BLaER1 (cell line): ENCODE results near the gene ERBIN.

Experiments used
- H3K27ac ChIP-seq: shearing (Covaris generic); formaldehyde crosslinking; 2 replicates; pipeline ENCODE4 v1.8.1; 2022
- H3K27me3 ChIP-seq: shearing (Covaris generic); formaldehyde crosslinking; 2 replicates; pipeline ENCODE4 v1.8.1; 2022
- H3K36me3 ChIP-seq: shearing (Covaris generic); formaldehyde crosslinking; 2 replicates; pipeline ENCODE4 v1.8.1; 2022
- H3K4me1 ChIP-seq: shearing (Covaris generic); formaldehyde crosslinking; 2 replicates; pipeline ENCODE4 v1.8.1; 2022
- H3K4me2 ChIP-seq: shearing (Covaris generic); formaldehyde crosslinking; 2 replicates; pipeline ENCODE4 v1.8.1; 2022
- H3K4me3 ChIP-seq: shearing (Covaris generic); formaldehyde crosslinking; 2 replicates; pipeline ENCODE4 v1.8.1; 2022
- H3K9ac ChIP-seq: shearing (Covaris generic); formaldehyde crosslinking; 2 replicates; pipeline ENCODE4 v1.8.1; 2022
- H3K9me3 ChIP-seq: shearing (Covaris generic); formaldehyde crosslinking; 2 replicates; pipeline ENCODE4 v1.8.1; 2022
- H4K20me1 ChIP-seq: shearing (Covaris generic); formaldehyde crosslinking; 2 replicates; pipeline ENCODE4 v1.8.1; 2022
- Cebpa-rat ChIP-seq: shearing (Covaris generic); IDR thresholded peaks from 2 replicates; pipeline ENCODE4 v1.8.1; 2022

ERBIN gene

GRCh38 chr5:66080664-66081063 is 154.3 kb downstream of the ERBIN start:
- Histone ChIP-seq H3K9me3 (peaks cover 1% of the 10 kb centered on the region), H3K4me2 (no peak overlapping the region), H4K20me1 (no peaks in the 10 kb centered on the region), H3K27ac (no peak overlapping the region), H3K4me1 (no peaks in the 10 kb centered on the region), H3K27me3 (no peaks in the 10 kb centered on the region), H3K36me3 (peaks cover 50% of the 10 kb centered on the region), H3K4me3 (no peak overlapping the region), H3K9ac (no peak overlapping the region)
- TF ChIP-seq Cebpa-rat, result no peak

GRCh38 chr5:66089384-66089783 is 163.0 kb downstream of the ERBIN start:
- H4K20me1 ChIP-seq, result no peaks in the 10 kb centered on the region
- H3K4me3 ChIP-seq, result peak overlapping the region; percentile 37; the same call in 1 of the 2 replicates
- peaks cover 64% of the 10 kb centered on the region for H3K36me3 ChIP-seq
- no peak for TF ChIP-seq Cebpa-rat
- no peak overlapping the region for H3K9ac ChIP-seq
- no peak overlapping the region for H3K4me2 ChIP-seq
- H3K27ac ChIP-seq, result no peak overlapping the region
- no peaks in the 10 kb centered on the region for H3K27me3 ChIP-seq
- peaks cover 53% of the 10 kb centered on the region for H3K9me3 ChIP-seq
- H3K4me1 ChIP-seq, result no peaks in the 10 kb centered on the region

GRCh38 chr5:66100851-66101250 is 174.5 kb downstream of the ERBIN start:
- Histone ChIP-seq H3K27me3 (no peaks in the 10 kb centered on the region), H3K4me2 (no peak overlapping the region), H3K4me1 (no peaks in the 10 kb centered on the region), H3K27ac (no peak overlapping the region), H3K9ac (no peak overlapping the region), H4K20me1 (no peaks in the 10 kb centered on the region), H3K9me3 (peaks cover 69% of the 10 kb centered on the region), H3K36me3 (peaks cover 9% of the 10 kb centered on the region; the same call in 1 of the 2 replicates), H3K4me3 (no peak overlapping the region)
- TF ChIP-seq Cebpa-rat, result no peak

- H3K4me3 ChIP-seq, result no peak overlapping the region
- no peak overlapping the region for H3K4me2 ChIP-seq
- H4K20me1 ChIP-seq, result no peaks in the 10 kb centered on the region
- no peak for TF ChIP-seq Cebpa-rat
- H3K27me3 ChIP-seq, result no peaks in the 10 kb centered on the region
- peaks cover 23% of the 10 kb centered on the region for H3K9me3 ChIP-seq
- H3K9ac ChIP-seq, result no peak overlapping the region
- no peaks in the 10 kb centered on the region for H3K36me3 ChIP-seq
- H3K27ac ChIP-seq, result no peak overlapping the region
- H3K4me1 ChIP-seq, result no peaks in the 10 kb centered on the region
These were observed 186.8 kb downstream of the ERBIN start for GRCh38 chr5:66113160-66113559.

- Histone ChIP-seq H4K20me1 (no peaks in the 10 kb centered on the region), H3K4me1 (no peaks in the 10 kb centered on the region), H3K9ac (no peak overlapping the region), H3K27me3 (no peaks in the 10 kb centered on the region), H3K9me3 (no peaks in the 10 kb centered on the region), H3K27ac (no peak overlapping the region), H3K4me2 (no peak overlapping the region), H3K36me3 (no peaks in the 10 kb centered on the region), H3K4me3 (no peak overlapping the region)
- TF ChIP-seq Cebpa-rat, result no peak
These were observed 191.9 kb downstream of the ERBIN start for GRCh38 chr5:66118304-66118703.

GRCh38 chr5:66122379-66123034 is 196.1 kb downstream of the ERBIN start:
- Histone ChIP-seq H3K9me3 (no peaks in the 10 kb centered on the region), H4K20me1 (no peaks in the 10 kb centered on the region), H3K4me1 (no peaks in the 10 kb centered on the region), H3K4me3 (no peak overlapping the region), H3K4me2 (no peak overlapping the region), H3K9ac (no peak overlapping the region), H3K27ac (no peak overlapping the region), H3K36me3 (no peaks in the 10 kb centered on the region), H3K27me3 (no peaks in the 10 kb centered on the region)
- TF ChIP-seq Cebpa-rat, result no peak

GRCh38 chr5:66129144-66129543 is 202.8 kb downstream of the ERBIN start:
- H3K4me2 ChIP-seq, result no peak overlapping the region
- TF ChIP-seq Cebpa-rat, result no peak
- no peak overlapping the region for H3K4me3 ChIP-seq
- no peak overlapping the region for H3K27ac ChIP-seq
- no peaks in the 10 kb centered on the region for H3K9me3 ChIP-seq
- no peaks in the 10 kb centered on the region for H4K20me1 ChIP-seq
- no peak overlapping the region for H3K9ac ChIP-seq
- no peaks in the 10 kb centered on the region for H3K27me3 ChIP-seq
- no peaks in the 10 kb centered on the region for H3K36me3 ChIP-seq
- no peaks in the 10 kb centered on the region for H3K4me1 ChIP-seq

GRCh38 chr5:66130493-66130892 is 204.1 kb downstream of the ERBIN start:
- H3K9me3 ChIP-seq, result no peaks in the 10 kb centered on the region
- no peak overlapping the region for H3K4me2 ChIP-seq
- H3K27me3 ChIP-seq, result no peaks in the 10 kb centered on the region
- H3K4me3 ChIP-seq, result no peak overlapping the region
- no peak for TF ChIP-seq Cebpa-rat
- no peak overlapping the region for H3K27ac ChIP-seq
- H3K4me1 ChIP-seq, result no peaks in the 10 kb centered on the region
- H3K9ac ChIP-seq, result no peak overlapping the region
- no peaks in the 10 kb centered on the region for H3K36me3 ChIP-seq
- no peaks in the 10 kb centered on the region for H4K20me1 ChIP-seq
